Upper lobe of left lung (tissue), 4 donors: ENCODE results near the gene GET3.

Source experiments
- CTCF ChIP-seq, 6 experiments: fragments of 450-650 bp in 4 of 6; fragments of 200-600 bp in 2 of 6; sonication (generic) in 2 of 6; IDR thresholded peaks; one replicate each; pipeline ENCODE4 v1.5.1; 2016 to 2019; ENCODE audit warnings: antibody characterized with exemption in 6 of 6
- EP300 ChIP-seq, 4 donors: sonication (generic); formaldehyde crosslinking; IDR thresholded peaks; one replicate each; pipeline ENCODE4 v1.5.1; 2017; ENCODE audit warnings: antibody characterized with exemption in 4 of 4, control low read depth in 2 of 4
- POLR2A ChIP-seq, 4 donors: fragments of 450-650 bp; IDR thresholded peaks; one replicate each; pipeline ENCODE4 v1.5.1; 2016 to 2017; ENCODE audit warnings: antibody characterized with exemption in 4 of 4, mild to moderate bottlenecking in 2 of 4

GRCh38 chr19:12763100-12763499 is 25.8 kb downstream of the GET3 start:
- TF ChIP-seq CTCF (IDR thresholded peaks at IDR 0.05) = no peak
- no peak for TF ChIP-seq POLR2A (IDR thresholded peaks at IDR 0.05)
- TF ChIP-seq EP300 (IDR thresholded peaks at IDR 0.05) = no peak
